OCI-M2 (cell line): ENCODE results near the gene PDE4D.
"Not testable (repeated sequence)": the region's sequence is repeated elsewhere in the genome, so short reads cannot be mapped to it uniquely, and the experiment has no call there.

Experiments
- DNase-seq: peaks from one replicate; lab custom pipeline; 2025; ENCODE audit not compliant: unreplicated experiment; lab: John Stamatoyannopoulos, UW

Gene PDE4D

GRCh38 chr5:59437176-59437575, 456.4 kb downstream of the PDE4D start:
- no peak for DNase-seq

- no peak for DNase-seq
Observed at GRCh38 chr5:59436364-59437148, 457.0 kb downstream of the PDE4D start.

- DNase-seq = no peak
Observed at GRCh38 chr5:59433174-59433573, 460.4 kb downstream of the PDE4D start.

GRCh38 chr5:59430066-59430685, 463.4 kb downstream of the PDE4D start:
- DNase-seq = no peak

GRCh38 chr5:59428391-59428790, 465.1 kb downstream of the PDE4D start:
- DNase-seq = no peak

- DNase-seq = no peak
Observed at GRCh38 chr5:59424515-59424914, 469.0 kb downstream of the PDE4D start.

GRCh38 chr5:59423021-59423420, 470.5 kb downstream of the PDE4D start:
- DNase-seq = no peak

GRCh38 chr5:59421986-59422941, 471.3 kb downstream of the PDE4D start:
- DNase-seq = no peak

- DNase-seq = no peak
Observed at GRCh38 chr5:59420596-59420995, 472.9 kb downstream of the PDE4D start.

GRCh38 chr5:59418808-59419207, 474.7 kb downstream of the PDE4D start:
- DNase-seq = no peak

- no peak for DNase-seq
Observed at GRCh38 chr5:59416451-59416850, 477.1 kb downstream of the PDE4D start.

GRCh38 chr5:59416026-59416425, 477.5 kb downstream of the PDE4D start:
- DNase-seq = no peak

- no peak for DNase-seq
Observed at GRCh38 chr5:59412428-59412827, 481.1 kb downstream of the PDE4D start.

- DNase-seq = not testable (repeated sequence)
Observed at GRCh38 chr5:59408997-59409396, 484.5 kb downstream of the PDE4D start.

GRCh38 chr5:59407967-59408366, 485.6 kb downstream of the PDE4D start:
- DNase-seq = no peak

GRCh38 chr5:59401637-59402036, 491.9 kb downstream of the PDE4D start:
- no peak for DNase-seq

GRCh38 chr5:59394956-59395355, 498.6 kb downstream of the PDE4D start:
- not testable (repeated sequence) for DNase-seq

GRCh38 chr5:59393585-59394420, 499.7 kb downstream of the PDE4D start:
- DNase-seq = no peak

- no peak for DNase-seq
Observed at GRCh38 chr5:59391576-59391975, 501.9 kb downstream of the PDE4D start.

- DNase-seq = no peak
Observed at GRCh38 chr5:59390989-59391388, 502.5 kb downstream of the PDE4D start.
